Liver (tissue), 9 donors: ENCODE data around the gene CTPS2. TPM values are rescaled to one million over a fixed set of nuclear protein-coding genes. Genes with fewer than 3 reads are reported as not detected.

Experiments used
- DNase-seq: peaks from one replicate; pipeline ENCODE4 v3.0.0-alpha.2; 2017; ENCODE audit warnings: low spot score
- H3K27ac ChIP-seq, 2 donors: one replicate each; pipeline ENCODE4 v1.7.0; 2013; ENCODE audit warnings: inconsistent platforms in 2 of 2, low read length in 2 of 2, control low read depth in 1 of 2, low read depth in 1 of 2, mild to moderate bottlenecking in 1 of 2
- H3K27me3 ChIP-seq, 4 donors: one replicate each; pipeline versions ENCODE4 v1.6.1 to v1.7.0; 2013; ENCODE audit warnings: low read length in 3 of 4, inconsistent platforms in 1 of 4, mild to moderate bottlenecking in 1 of 4, moderate library complexity in 1 of 4; ENCODE audit not compliant: control insufficient read depth in 4 of 4, insufficient read depth in 4 of 4
- H3K36me3 ChIP-seq, 4 donors: one replicate each; pipeline versions ENCODE4 v1.6.1 to v1.7.0; 2013; ENCODE audit warnings: low read length in 3 of 4, mild to moderate bottlenecking in 3 of 4, low read depth in 1 of 4, moderate library complexity in 1 of 4; ENCODE audit not compliant: control insufficient read depth in 4 of 4, insufficient read depth in 3 of 4
- H3K4me1 ChIP-seq, 4 donors: one replicate each; pipeline versions ENCODE4 v1.6.1 to v1.7.0; 2013; ENCODE audit warnings: low read length in 3 of 4, mild to moderate bottlenecking in 3 of 4, moderate library complexity in 1 of 4; ENCODE audit not compliant: control insufficient read depth in 4 of 4, insufficient read depth in 4 of 4
- H3K4me3 ChIP-seq, 3 donors: one replicate each; pipeline versions ENCODE4 v1.6.1 to v1.7.0; 2013; ENCODE audit warnings: low read length in 3 of 3, control low read depth in 1 of 3, low read depth in 1 of 3, mild to moderate bottlenecking in 1 of 3
- H3K9ac ChIP-seq, 2 donors: one replicate each; pipeline ENCODE4 v1.7.0; 2013; ENCODE audit warnings: low read length in 2 of 2, mild to moderate bottlenecking in 2 of 2, moderate library complexity in 2 of 2, control low read depth in 1 of 2, low read depth in 1 of 2
- H3K9me3 ChIP-seq, 4 donors: one replicate each; pipeline versions ENCODE4 v1.6.1 to v1.7.0; 2013; ENCODE audit warnings: low read length in 3 of 4; ENCODE audit not compliant: control insufficient read depth in 4 of 4
- ATF3 ChIP-seq: IDR thresholded peaks from 2 replicates; pipeline ENCODE4 v1.6.1; 2016; ENCODE audit warnings: antibody characterized with exemption
- CTCF ChIP-seq: fragments of 150-350 bp; IDR thresholded peaks from 2 replicates; pipeline ENCODE4 v1.5.1; 2017; ENCODE audit warnings: improper control_type of control experiment, low read depth, low read length; ENCODE audit not compliant: missing input control
- EGR1 ChIP-seq, 2 donors: IDR thresholded peaks; 2 replicates each; pipeline ENCODE4 v1.6.1; 2016 to 2018; ENCODE audit warnings: antibody characterized with exemption in 2 of 2, low read depth in 2 of 2
- FOXA1 ChIP-seq: IDR thresholded peaks from 2 replicates; pipeline ENCODE4 v1.6.1; 2016; ENCODE audit warnings: antibody characterized with exemption
- FOXA2 ChIP-seq: IDR thresholded peaks from 2 replicates; pipeline ENCODE4 v1.6.1; 2016; ENCODE audit warnings: antibody characterized with exemption
- GABPA ChIP-seq, 2 donors: IDR thresholded peaks in 1 of 2; conservative IDR thresholded peaks in 1 of 2; 2 replicates each; pipeline ENCODE4 v1.6.1; 2016; ENCODE audit warnings: antibody characterized with exemption in 2 of 2, mild to moderate bottlenecking in 1 of 2, moderate library complexity in 1 of 2
- HNF4A ChIP-seq, 2 donors: conservative IDR thresholded peaks; 2 replicates each; pipeline ENCODE4 v1.6.1; 2016; ENCODE audit warnings: antibody characterized with exemption in 2 of 2, mild to moderate bottlenecking in 2 of 2
- HNF4G ChIP-seq: IDR thresholded peaks from 2 replicates; pipeline ENCODE4 v1.6.1; 2016; ENCODE audit warnings: antibody characterized with exemption
- JUND ChIP-seq, 2 donors: IDR thresholded peaks; 2 replicates each; pipeline ENCODE4 v1.6.1; 2016; ENCODE audit warnings: antibody characterized with exemption in 2 of 2
- MAX ChIP-seq: IDR thresholded peaks from 2 replicates; pipeline ENCODE4 v1.6.1; 2016; ENCODE audit warnings: antibody characterized with exemption
- NR2F2 ChIP-seq: IDR thresholded peaks from 2 replicates; pipeline ENCODE4 v1.6.1; 2016; ENCODE audit warnings: antibody characterized with exemption
- RAD21 ChIP-seq, 2 donors: IDR thresholded peaks; 2 replicates each; pipeline ENCODE4 v1.6.1; 2016; ENCODE audit warnings: antibody characterized with exemption in 2 of 2, mild to moderate bottlenecking in 2 of 2
- REST ChIP-seq: IDR thresholded peaks from 2 replicates; pipeline ENCODE4 v1.6.1; 2016; ENCODE audit warnings: antibody characterized with exemption, mild to moderate bottlenecking
- RXRA ChIP-seq, 2 donors: IDR thresholded peaks; 2 replicates each; pipeline ENCODE4 v1.6.1; 2017 to 2018; ENCODE audit warnings: antibody characterized with exemption in 2 of 2, mild to moderate bottlenecking in 1 of 2
- SP1 ChIP-seq: IDR thresholded peaks from 2 replicates; pipeline ENCODE4 v1.6.1; 2018; ENCODE audit warnings: antibody characterized with exemption, mild to moderate bottlenecking
- ZBTB33 ChIP-seq: IDR thresholded peaks from 2 replicates; pipeline ENCODE4 v1.6.1; 2016; ENCODE audit warnings: antibody characterized with exemption
- WGBS: extraction: QIAGEN DNeasy Blood & Tissue Kit; methylation state at CpG from one replicate; pipeline ENCODE4 v1.1.7; 2013; 5-methylcytosine and 5-hydroxymethylcytosine counted together
- polyA plus RNA-seq, 2 donors: library from polyadenylated mRNA; stranded (reverse) in 1 of 2; unstranded in 1 of 2; fragments of 200-250 nt in 1 of 2; fragments of >200 nt in 1 of 2; fragmentation: Nextera tagmentation in 1 of 2; extraction: Ambion mirVana in 1 of 2; gene quantifications; one replicate each; pipeline versions ENCODE4 v1.2.1 to v1.2.3, GENCODE V29; 2013 to 2015
- total RNA-seq, 2 donors: library from RNA; depleted of rRNA; stranded (reverse); fragments of >200 nt; gene quantifications; one replicate each; pipeline ENCODE4 v1.2.3, GENCODE V29; 2014
- donor health status: healthy.
- donor health status: healthy.
- donor health status: healthy.
- donor health status: healthy.
- donor health status: healthy.

CTPS2 gene
- total and polyA plus RNA-seq, 4 donors = 3.0 to 11.2 (median 7.2) TPM

- TF ChIP-seq CTCF (no peak), HNF4A (conservative IDR thresholded peaks at IDR 0.05) (no peak), HNF4G (no peak)
These were observed 33.8 kb downstream of the CTPS2 start (continued) for GRCh38 chrX:16678689-16679088.

GRCh38 chrX:16671005-16671404, 41.5 kb downstream of the CTPS2 start:
- Histone ChIP-seq H3K27me3 (no peaks in the 10 kb centered on the region), H3K27ac (no peak overlapping the region), H3K4me3 (no peak overlapping the region), H3K9me3 (no peaks in the 10 kb centered on the region), H3K4me1 (no peaks in the 10 kb centered on the region), H3K36me3 (peaks cover 0 to 3% (median 1%) of the 10 kb centered on the region in 4 donors), H3K9ac (no peak overlapping the region)
- TF ChIP-seq RAD21 (IDR thresholded peaks at IDR 0.05) (peak; percentile 55 to 67), FOXA2 (no peak), JUND (IDR thresholded peaks at IDR 0.05) (no peak), SP1 (no peak), GABPA (IDR thresholded peaks at IDR 0.05 in 1 of 2, conservative IDR thresholded peaks at IDR 0.05 in 1 of 2) (no peak)
- no peak for DNase-seq

- H3K27me3 ChIP-seq = no peaks in the 10 kb centered on the region
- peaks cover 0 to 3% (median 1%) of the 10 kb centered on the region in 4 donors for H3K36me3 ChIP-seq
- TF ChIP-seq FOXA2 (no peak), HNF4A (conservative IDR thresholded peaks at IDR 0.05) (no peak), NR2F2 (no peak), ATF3 (no peak), EGR1 (IDR thresholded peaks at IDR 0.05; ENCODE audit: low read depth in 2 of 2) (no peak)
- H3K9ac ChIP-seq = no peak overlapping the region
- 91% methylated on average over 4 of the region's 4 CpGs for WGBS
- no peaks in the 10 kb centered on the region for H3K4me1 ChIP-seq
- no peak overlapping the region for H3K27ac ChIP-seq
- no peak overlapping the region for H3K4me3 ChIP-seq
- H3K9me3 ChIP-seq = no peaks in the 10 kb centered on the region
- no peak for DNase-seq
These were observed 45.9 kb downstream of the CTPS2 start for GRCh38 chrX:16666541-16666940.

- Histone ChIP-seq H3K9me3 (no peaks in the 10 kb centered on the region), H3K4me3 (no peak overlapping the region), H3K27me3 (no peaks in the 10 kb centered on the region), H3K4me1 (no peaks in the 10 kb centered on the region), H3K27ac (no peak overlapping the region), H3K36me3 (peaks cover 0 to 3% (median 1%) of the 10 kb centered on the region in 4 donors), H3K9ac (no peak overlapping the region)
- DNase-seq = no peak
- 85% methylated on average over 2 of the region's 2 CpGs for WGBS
- TF ChIP-seq ZBTB33 (no peak), NR2F2 (no peak), ATF3 (no peak), EGR1 (IDR thresholded peaks at IDR 0.05; ENCODE audit: low read depth in 2 of 2) (no peak), HNF4A (conservative IDR thresholded peaks at IDR 0.05) (no peak), MAX (no peak), FOXA1 (no peak), GABPA (IDR thresholded peaks at IDR 0.05 in 1 of 2, conservative IDR thresholded peaks at IDR 0.05 in 1 of 2) (no peak), JUND (IDR thresholded peaks at IDR 0.05) (no peak), HNF4G (no peak), FOXA2 (no peak), REST (no peak), RXRA (IDR thresholded peaks at IDR 0.05) (no peak), RAD21 (IDR thresholded peaks at IDR 0.05) (no peak)
These were observed 47.4 kb downstream of the CTPS2 start for GRCh38 chrX:16665089-16665488.
